Nephron (organoid): ENCODE measurements around the gene NR3C2.
A peak's percentile ranks its signal among the peaks of the same experiment; 100 is the strongest.
"Not testable (repeated sequence)": the region's sequence is repeated elsewhere in the genome, so short reads cannot be mapped to it uniquely, and the experiment has no call there.

ENCODE experiments used
- H3K27ac Mint-ChIP-seq, 3 experiments: 2 replicates each; pipeline ENCODE4 v1.8.0; 2020; ENCODE audit warnings: mixed read lengths in 3 of 3, mild to moderate bottlenecking in 2 of 3, moderate library complexity in 1 of 3
- H3K27me3 Mint-ChIP-seq: 2 replicates; pipeline ENCODE4 v1.8.0; 2021; ENCODE audit warnings: low read depth, mild to moderate bottlenecking, moderate library complexity, mixed read lengths
- H3K36me3 Mint-ChIP-seq: 2 replicates; pipeline ENCODE4 v1.8.0; 2020; ENCODE audit warnings: low read depth, mixed read lengths
- H3K4me1 Mint-ChIP-seq: 2 replicates; pipeline ENCODE4 v1.8.0; 2020; ENCODE audit warnings: mixed read lengths
- H3K4me3 Mint-ChIP-seq, 3 experiments: 2 replicates each; pipeline ENCODE4 v1.8.0; 2020; ENCODE audit warnings: mild to moderate bottlenecking in 3 of 3, mixed read lengths in 3 of 3, moderate library complexity in 2 of 3
- H3K9me3 Mint-ChIP-seq: 2 replicates; pipeline ENCODE4 v1.8.0; 2020; ENCODE audit warnings: mixed read lengths
- TF ChIP-seq, protein P1 (sequence below), 3 experiments: fragments of 200-600 bp; sonication (generic); IDR thresholded peaks; one replicate each; pipeline ENCODE4 v1.5.0; 2021; ENCODE audit warnings: antibody characterized with exemption in 3 of 3; ENCODE audit not compliant: unreplicated experiment in 3 of 3

The NR3C2 gene

DNA sequence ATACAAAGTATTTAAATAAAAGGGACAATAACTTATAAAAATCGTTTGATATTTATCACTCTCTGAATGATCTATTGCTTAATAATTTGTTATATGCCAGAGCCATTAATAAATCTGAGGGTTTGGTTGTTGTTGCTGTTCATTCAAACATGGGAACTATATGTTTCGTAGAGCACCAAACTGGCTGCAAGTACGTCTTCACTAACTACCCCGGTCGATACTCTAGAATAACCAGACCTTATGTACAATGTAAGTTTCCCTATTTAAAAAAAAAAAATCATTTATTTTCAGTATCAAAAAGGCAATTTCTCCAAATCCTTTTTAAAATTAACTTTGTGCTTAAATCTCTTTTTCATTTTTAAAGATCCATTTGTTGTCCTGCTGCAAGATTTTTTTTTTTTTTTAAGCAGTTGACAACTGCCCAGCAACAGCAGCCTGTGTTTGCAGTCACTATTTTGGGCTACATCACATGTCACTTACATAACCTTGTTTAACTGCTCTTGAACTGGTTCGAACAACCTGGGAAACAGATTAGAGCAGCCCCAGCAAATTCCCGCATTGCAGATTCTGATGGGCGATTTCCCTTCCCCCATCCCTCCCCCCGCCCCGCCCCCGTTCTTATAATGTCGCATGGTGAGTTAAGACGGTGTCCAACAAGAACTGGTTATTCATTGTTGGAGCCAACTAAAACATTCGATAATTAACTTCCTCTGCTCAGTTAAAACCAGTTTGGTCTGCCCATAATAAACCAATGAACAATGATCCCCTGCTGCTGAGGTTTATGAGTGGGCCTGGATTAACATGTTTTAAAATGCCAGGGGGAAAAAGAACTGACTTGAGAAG lies 238.9 kb downstream of the NR3C2 start:
- Mint-ChIP-seq H3K4me3 (no peak overlapping the region), H3K9me3 (no peaks in the 10 kb centered on the region), H3K27ac (peak overlapping the region; percentile 55 to 91 (median 73)), H3K27me3 (no peaks in the 10 kb centered on the region), H3K36me3 (no peaks in the 10 kb centered on the region), H3K4me1 (peaks cover 42% of the 10 kb centered on the region)
- TF ChIP-seq, protein P1, sequence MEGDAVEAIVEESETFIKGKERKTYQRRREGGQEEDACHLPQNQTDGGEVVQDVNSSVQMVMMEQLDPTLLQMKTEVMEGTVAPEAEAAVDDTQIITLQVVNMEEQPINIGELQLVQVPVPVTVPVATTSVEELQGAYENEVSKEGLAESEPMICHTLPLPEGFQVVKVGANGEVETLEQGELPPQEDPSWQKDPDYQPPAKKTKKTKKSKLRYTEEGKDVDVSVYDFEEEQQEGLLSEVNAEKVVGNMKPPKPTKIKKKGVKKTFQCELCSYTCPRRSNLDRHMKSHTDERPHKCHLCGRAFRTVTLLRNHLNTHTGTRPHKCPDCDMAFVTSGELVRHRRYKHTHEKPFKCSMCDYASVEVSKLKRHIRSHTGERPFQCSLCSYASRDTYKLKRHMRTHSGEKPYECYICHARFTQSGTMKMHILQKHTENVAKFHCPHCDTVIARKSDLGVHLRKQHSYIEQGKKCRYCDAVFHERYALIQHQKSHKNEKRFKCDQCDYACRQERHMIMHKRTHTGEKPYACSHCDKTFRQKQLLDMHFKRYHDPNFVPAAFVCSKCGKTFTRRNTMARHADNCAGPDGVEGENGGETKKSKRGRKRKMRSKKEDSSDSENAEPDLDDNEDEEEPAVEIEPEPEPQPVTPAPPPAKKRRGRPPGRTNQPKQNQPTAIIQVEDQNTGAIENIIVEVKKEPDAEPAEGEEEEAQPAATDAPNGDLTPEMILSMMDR (IDR thresholded peaks at IDR 0.05; ENCODE audit: unreplicated experiment in 3 of 3), result no peak

DNA sequence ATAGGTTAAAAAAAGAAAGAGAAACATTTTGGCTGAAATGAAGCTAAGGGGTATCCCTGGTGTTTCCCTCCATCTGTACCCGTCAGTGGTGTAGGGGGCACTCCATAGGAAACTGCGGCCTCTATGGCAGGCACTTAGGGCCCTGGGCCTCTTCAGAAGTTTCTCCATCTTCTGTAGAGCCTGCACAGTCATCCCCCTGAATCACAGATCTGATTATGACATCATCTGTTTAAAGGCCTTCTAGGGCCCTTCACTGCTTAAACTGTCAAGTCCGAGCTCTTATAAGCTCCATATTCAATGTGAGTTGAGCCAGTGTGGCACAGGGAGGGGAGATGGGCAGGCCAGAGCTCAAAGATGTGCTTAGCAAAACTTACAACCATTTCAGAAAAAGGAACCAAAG lies 241.3 kb downstream of the NR3C2 start:
- no peak overlapping the region for H3K4me3 Mint-ChIP-seq
- H3K27ac Mint-ChIP-seq, result no peak overlapping the region
- no peaks in the 10 kb centered on the region for H3K27me3 Mint-ChIP-seq
- peaks cover 42% of the 10 kb centered on the region for H3K4me1 Mint-ChIP-seq
- no peaks in the 10 kb centered on the region for H3K36me3 Mint-ChIP-seq
- TF ChIP-seq, protein P1 (IDR thresholded peaks at IDR 0.05; ENCODE audit: unreplicated experiment in 3 of 3), result no peak
- no peaks in the 10 kb centered on the region for H3K9me3 Mint-ChIP-seq

DNA sequence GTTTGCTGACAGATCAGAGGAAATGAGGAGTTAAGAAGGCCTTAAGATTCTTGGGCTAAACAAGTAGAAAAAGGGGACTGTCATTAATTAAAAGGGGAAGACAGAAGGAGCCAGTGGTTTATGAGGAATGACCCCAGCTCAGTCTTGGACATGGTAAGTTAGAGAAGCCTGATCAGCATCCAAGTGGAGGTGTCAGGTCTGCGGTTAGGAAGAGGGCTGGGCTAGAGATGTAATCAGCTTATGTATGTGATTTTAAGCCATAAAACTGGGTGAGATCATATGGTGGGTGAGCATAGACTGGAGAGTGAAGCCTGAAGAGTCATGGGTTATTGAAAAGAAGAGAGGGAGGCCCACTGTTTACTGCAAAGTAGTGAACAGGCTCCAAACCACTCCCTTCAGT lies 246.1 kb downstream of the NR3C2 start:
- TF ChIP-seq, protein P1 (IDR thresholded peaks at IDR 0.05; ENCODE audit: unreplicated experiment in 3 of 3), result no peak
- H3K9me3 Mint-ChIP-seq, result peaks cover 13% of the 10 kb centered on the region
- no peak overlapping the region for H3K27ac Mint-ChIP-seq
- peaks cover 16% of the 10 kb centered on the region for H3K36me3 Mint-ChIP-seq
- no peak overlapping the region for H3K4me3 Mint-ChIP-seq
- no peaks in the 10 kb centered on the region for H3K27me3 Mint-ChIP-seq
- no peaks in the 10 kb centered on the region for H3K4me1 Mint-ChIP-seq

DNA sequence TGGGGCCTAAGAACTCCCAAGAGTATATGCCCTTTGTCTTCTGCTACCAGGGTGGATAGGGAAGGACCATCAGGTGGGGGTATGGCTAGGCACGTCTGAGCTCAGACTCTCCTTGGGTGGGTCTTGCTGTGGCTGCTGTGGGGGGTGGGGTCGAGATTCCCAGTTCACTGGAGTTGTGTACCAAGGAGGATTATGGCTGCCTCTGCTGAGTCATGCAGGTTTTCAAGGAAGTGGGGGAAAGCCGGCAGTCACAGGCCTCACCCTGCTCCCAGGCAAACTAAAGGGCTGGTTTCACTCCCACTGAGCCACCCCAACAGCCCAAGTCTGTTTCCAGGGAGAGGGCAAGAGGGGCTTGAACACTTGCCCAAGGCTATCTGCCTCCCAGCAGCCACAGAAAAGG lies 249.7 kb downstream of the NR3C2 start:
- no peak overlapping the region for H3K4me3 Mint-ChIP-seq
- H3K27me3 Mint-ChIP-seq, result no peaks in the 10 kb centered on the region
- peaks cover 16% of the 10 kb centered on the region for H3K36me3 Mint-ChIP-seq
- TF ChIP-seq, protein P1 (IDR thresholded peaks at IDR 0.05; ENCODE audit: unreplicated experiment in 3 of 3), result no peak
- H3K9me3 Mint-ChIP-seq, result peaks cover 27% of the 10 kb centered on the region
- no peaks in the 10 kb centered on the region for H3K4me1 Mint-ChIP-seq
- H3K27ac Mint-ChIP-seq, result no peak overlapping the region

DNA sequence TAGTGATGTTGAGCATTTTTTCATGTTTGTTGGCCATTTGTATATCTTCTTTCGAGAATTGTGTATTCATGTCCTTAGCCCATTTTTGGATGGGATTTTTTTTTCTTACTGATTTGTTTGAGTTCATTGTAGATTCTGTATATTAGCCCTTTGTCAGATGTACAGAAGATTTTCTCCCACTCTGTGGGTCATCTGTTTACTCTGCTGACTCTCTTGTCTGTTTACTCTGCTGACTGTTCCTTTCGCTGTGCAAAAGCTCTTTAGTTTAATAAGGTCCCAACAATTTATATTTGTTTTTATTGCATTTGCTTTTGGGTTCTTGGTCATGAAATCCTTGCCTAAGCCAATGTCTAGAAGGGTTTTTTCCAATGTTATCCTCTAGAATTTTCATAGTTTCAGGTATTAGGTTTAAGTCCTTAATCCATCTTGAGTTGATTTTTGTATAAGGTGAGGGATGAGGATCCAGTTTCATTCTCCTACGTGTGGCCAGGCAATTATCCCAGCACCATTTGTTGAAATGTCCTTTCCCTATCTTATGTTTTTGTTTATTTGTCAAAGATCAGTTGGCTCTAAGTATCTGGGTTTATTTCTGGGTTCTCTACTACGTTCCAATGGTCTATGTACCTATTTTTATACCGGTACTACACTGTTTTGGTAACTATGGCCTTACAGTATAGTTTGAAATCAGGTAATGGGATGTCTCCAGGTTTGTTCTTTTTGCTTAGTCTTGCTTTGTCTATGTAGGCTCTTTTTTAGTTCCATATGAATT lies 254.6 kb downstream of the NR3C2 start:
- not testable (repeated sequence) for H3K27me3 Mint-ChIP-seq, H3K4me1 Mint-ChIP-seq, H3K4me3 Mint-ChIP-seq, H3K36me3 Mint-ChIP-seq, H3K27ac Mint-ChIP-seq
- H3K9me3 Mint-ChIP-seq, result peaks cover 22% of the 10 kb centered on the region

DNA sequence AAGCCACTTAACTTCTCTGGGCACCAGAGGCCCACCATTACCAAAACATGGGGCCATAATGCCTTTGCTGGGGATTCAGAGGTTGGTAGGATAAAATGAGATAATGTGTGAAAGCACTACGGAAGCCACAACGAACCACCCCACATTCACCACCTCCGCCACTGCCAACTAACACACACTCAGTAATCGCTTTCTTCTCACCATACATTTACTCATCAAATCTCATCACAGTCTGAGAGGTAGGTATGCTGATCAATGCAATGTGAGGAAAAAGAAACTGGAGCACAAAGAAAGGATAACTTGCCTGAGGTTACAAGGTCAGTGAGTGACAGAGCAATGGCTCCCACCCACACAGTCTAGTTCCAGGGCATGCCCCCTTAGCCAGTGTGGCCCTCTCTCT lies 257.3 kb downstream of the NR3C2 start:
- Mint-ChIP-seq H3K4me1 (no peaks in the 10 kb centered on the region), H3K27me3 (no peaks in the 10 kb centered on the region), H3K4me3 (no peak overlapping the region), H3K36me3 (no peaks in the 10 kb centered on the region), H3K9me3 (peaks cover 12% of the 10 kb centered on the region), H3K27ac (no peak overlapping the region)
- TF ChIP-seq, protein P1 (IDR thresholded peaks at IDR 0.05; ENCODE audit: unreplicated experiment in 3 of 3), result no peak
